Measurements from ENCODE around the gene SATB2.

DNA sequence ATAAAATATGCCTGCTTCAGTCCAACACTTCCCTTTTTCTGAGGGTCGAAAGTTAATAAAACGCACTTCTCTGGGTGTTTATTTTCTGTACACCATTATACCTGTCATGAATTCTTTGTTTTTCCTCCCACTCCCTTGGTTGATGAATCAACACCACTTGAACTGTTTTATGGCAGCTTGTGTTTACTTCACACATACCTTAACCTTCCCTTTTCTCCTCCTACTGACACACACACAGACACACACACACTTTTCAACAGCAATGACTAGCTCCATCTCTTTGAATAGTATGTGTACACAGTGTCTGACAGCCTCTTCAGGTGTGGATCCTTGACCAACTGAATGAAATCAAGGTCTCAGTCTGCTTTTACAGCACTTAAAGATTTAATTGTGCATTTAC lies 91.3 kb downstream of the SATB2 start:
- TF ChIP-seq, protein P1, sequence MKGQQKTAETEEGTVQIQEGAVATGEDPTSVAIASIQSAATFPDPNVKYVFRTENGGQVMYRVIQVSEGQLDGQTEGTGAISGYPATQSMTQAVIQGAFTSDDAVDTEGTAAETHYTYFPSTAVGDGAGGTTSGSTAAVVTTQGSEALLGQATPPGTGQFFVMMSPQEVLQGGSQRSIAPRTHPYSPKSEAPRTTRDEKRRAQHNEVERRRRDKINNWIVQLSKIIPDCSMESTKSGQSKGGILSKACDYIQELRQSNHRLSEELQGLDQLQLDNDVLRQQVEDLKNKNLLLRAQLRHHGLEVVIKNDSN (CRISPR knock-in tag; IDR thresholded peaks at IDR 0.05) = no peak
- TF ChIP-seq, protein P2, sequence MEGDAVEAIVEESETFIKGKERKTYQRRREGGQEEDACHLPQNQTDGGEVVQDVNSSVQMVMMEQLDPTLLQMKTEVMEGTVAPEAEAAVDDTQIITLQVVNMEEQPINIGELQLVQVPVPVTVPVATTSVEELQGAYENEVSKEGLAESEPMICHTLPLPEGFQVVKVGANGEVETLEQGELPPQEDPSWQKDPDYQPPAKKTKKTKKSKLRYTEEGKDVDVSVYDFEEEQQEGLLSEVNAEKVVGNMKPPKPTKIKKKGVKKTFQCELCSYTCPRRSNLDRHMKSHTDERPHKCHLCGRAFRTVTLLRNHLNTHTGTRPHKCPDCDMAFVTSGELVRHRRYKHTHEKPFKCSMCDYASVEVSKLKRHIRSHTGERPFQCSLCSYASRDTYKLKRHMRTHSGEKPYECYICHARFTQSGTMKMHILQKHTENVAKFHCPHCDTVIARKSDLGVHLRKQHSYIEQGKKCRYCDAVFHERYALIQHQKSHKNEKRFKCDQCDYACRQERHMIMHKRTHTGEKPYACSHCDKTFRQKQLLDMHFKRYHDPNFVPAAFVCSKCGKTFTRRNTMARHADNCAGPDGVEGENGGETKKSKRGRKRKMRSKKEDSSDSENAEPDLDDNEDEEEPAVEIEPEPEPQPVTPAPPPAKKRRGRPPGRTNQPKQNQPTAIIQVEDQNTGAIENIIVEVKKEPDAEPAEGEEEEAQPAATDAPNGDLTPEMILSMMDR (IDR thresholded peaks at IDR 0.05) = no peak
- TF ChIP-seq CREB1 (CRISPR knock-in tag; IDR thresholded peaks at IDR 0.05) (no peak), TP53 (CRISPR knock-in tag; IDR thresholded peaks at IDR 0.05) (no peak), NR2C2 (CRISPR knock-in tag; IDR thresholded peaks at IDR 0.05) (no peak), ETV6 (CRISPR knock-in tag; IDR thresholded peaks at IDR 0.05) (no peak), NR3C1 (CRISPR knock-in tag; conservative IDR thresholded peaks at IDR 0.05; ENCODE audit: low read depth) (no peak), SP1 (CRISPR knock-in tag; conservative IDR thresholded peaks at IDR 0.05) (no peak)
- TF ChIP-seq, protein P3, sequence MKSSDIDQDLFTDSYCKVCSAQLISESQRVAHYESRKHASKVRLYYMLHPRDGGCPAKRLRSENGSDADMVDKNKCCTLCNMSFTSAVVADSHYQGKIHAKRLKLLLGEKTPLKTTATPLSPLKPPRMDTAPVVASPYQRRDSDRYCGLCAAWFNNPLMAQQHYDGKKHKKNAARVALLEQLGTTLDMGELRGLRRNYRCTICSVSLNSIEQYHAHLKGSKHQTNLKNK (CRISPR knock-in tag; IDR thresholded peaks at IDR 0.05) = no peak
- TF ChIP-seq, protein P4, sequence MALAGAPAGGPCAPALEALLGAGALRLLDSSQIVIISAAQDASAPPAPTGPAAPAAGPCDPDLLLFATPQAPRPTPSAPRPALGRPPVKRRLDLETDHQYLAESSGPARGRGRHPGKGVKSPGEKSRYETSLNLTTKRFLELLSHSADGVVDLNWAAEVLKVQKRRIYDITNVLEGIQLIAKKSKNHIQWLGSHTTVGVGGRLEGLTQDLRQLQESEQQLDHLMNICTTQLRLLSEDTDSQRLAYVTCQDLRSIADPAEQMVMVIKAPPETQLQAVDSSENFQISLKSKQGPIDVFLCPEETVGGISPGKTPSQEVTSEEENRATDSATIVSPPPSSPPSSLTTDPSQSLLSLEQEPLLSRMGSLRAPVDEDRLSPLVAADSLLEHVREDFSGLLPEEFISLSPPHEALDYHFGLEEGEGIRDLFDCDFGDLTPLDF (CRISPR knock-in tag; IDR thresholded peaks at IDR 0.05) = no peak
- TF ChIP-seq, protein P5, sequence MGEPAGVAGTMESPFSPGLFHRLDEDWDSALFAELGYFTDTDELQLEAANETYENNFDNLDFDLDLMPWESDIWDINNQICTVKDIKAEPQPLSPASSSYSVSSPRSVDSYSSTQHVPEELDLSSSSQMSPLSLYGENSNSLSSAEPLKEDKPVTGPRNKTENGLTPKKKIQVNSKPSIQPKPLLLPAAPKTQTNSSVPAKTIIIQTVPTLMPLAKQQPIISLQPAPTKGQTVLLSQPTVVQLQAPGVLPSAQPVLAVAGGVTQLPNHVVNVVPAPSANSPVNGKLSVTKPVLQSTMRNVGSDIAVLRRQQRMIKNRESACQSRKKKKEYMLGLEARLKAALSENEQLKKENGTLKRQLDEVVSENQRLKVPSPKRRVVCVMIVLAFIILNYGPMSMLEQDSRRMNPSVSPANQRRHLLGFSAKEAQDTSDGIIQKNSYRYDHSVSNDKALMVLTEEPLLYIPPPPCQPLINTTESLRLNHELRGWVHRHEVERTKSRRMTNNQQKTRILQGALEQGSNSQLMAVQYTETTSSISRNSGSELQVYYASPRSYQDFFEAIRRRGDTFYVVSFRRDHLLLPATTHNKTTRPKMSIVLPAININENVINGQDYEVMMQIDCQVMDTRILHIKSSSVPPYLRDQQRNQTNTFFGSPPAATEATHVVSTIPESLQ (CRISPR knock-in tag; IDR thresholded peaks at IDR 0.05) = no peak

All from WTC11 (cell line).